K562 (cell line): Measurements from ENCODE around the gene HFE. TPM values are rescaled to one million over a fixed set of nuclear protein-coding genes. Genes with fewer than 3 reads are reported as not detected.

Experiments
- ARID2 ChIP-seq: fragments of 450-650 bp; IDR thresholded peaks from 2 replicates; pipeline ENCODE4 v1.6.1; 2017; ENCODE audit warnings: antibody characterized with exemption, mild to moderate bottlenecking
- CBFB ChIP-seq: sonication (generic); formaldehyde crosslinking; IDR thresholded peaks from 2 replicates; pipeline ENCODE4 v1.4.0; 2020; ENCODE audit warnings: mild to moderate bottlenecking, missing genetic modification reagents
- CEBPB ChIP-seq: fragments of 450-650 bp; IDR thresholded peaks from 2 replicates; pipeline ENCODE4 v1.6.1; 2016; ENCODE audit warnings: missing genetic modification characterization, missing compliant biosample characterization
- CGGBP1 ChIP-seq: fragments of 250-450 bp; sonication (Bioruptor Pico); IDR thresholded peaks from 2 replicates; pipeline ENCODE4 v1.9.0; 2021; ENCODE audit warnings: mild to moderate bottlenecking
- CREBBP ChIP-seq: IDR thresholded peaks from one replicate; pipeline ENCODE4 v1.6.1; 2012; ENCODE audit warnings: low read depth, mild to moderate bottlenecking, control low read depth, inconsistent platforms, low read length
- GABPB2 ChIP-seq: fragments of 250-450 bp; sonication (Bioruptor Pico); conservative IDR thresholded peaks from 2 replicates; pipeline ENCODE4 v1.5.1; 2021; ENCODE audit warnings: mild to moderate bottlenecking
- HDAC1 ChIP-seq, 2 experiments: fragments of 450-650 bp; IDR thresholded peaks; 2 replicates each; pipeline ENCODE4 v1.6.1; 2016 to 2017; ENCODE audit warnings: inconsistent platforms in 1 of 2, mild to moderate bottlenecking in 1 of 2, moderate library complexity in 1 of 2
- HNRNPH1 ChIP-seq: fragments of 200-400 bp; formaldehyde crosslinking; optimal IDR thresholded peaks from 2 replicates; pipeline ENCODE3; 2017; ENCODE audit warnings: low read depth, mild to moderate bottlenecking, low read length, moderate library complexity
- KDM1A ChIP-seq, 2 experiments: fragments of 450-650 bp; IDR thresholded peaks; 2 replicates each; pipeline ENCODE4 v1.6.1; 2016; ENCODE audit warnings: mild to moderate bottlenecking in 2 of 2
- KLF16 ChIP-seq: IDR thresholded peaks from 2 replicates; pipeline ENCODE4 v1.6.1; 2016; ENCODE audit warnings: antibody characterized with exemption
- NKRF ChIP-seq: fragments of 450-650 bp; IDR thresholded peaks from 2 replicates; pipeline ENCODE4 v1.6.1; 2016; ENCODE audit warnings: borderline replicate concordance
- SIX5 ChIP-seq, 2 experiments: IDR thresholded peaks; 2 replicates each; pipeline ENCODE4 v1.6.1; 2011; ENCODE audit warnings: low read length in 2 of 2, borderline replicate concordance in 1 of 2, low read depth in 1 of 2, mild to moderate bottlenecking in 1 of 2, moderate library complexity in 1 of 2; ENCODE audit not compliant: insufficient read depth in 1 of 2
- SMARCC2 ChIP-seq: fragments of 450-650 bp; IDR thresholded peaks from 2 replicates; pipeline ENCODE4 v1.6.1; 2017; ENCODE audit warnings: antibody characterized with exemption, moderate library complexity, mild to moderate bottlenecking, low read depth
- STAT5B ChIP-seq: fragments of 250-450 bp; sonication (Bioruptor Pico); IDR thresholded peaks from 2 replicates; pipeline ENCODE4 v1.8.0; 2021; ENCODE audit warnings: mild to moderate bottlenecking, inconsistent platforms
- TAF7 ChIP-seq: fragments of 450-650 bp; IDR thresholded peaks from 2 replicates; pipeline ENCODE4 v1.6.1; 2016; ENCODE audit warnings: missing genetic modification characterization, missing compliant biosample characterization
- U2AF1 ChIP-seq: fragments of 200-400 bp; formaldehyde crosslinking; optimal IDR thresholded peaks from 2 replicates; pipeline ENCODE3; 2017; ENCODE audit warnings: mild to moderate bottlenecking, low read depth, low read length, moderate library complexity
- ZC3H8 ChIP-seq: fragments of 450-650 bp; IDR thresholded peaks from 2 replicates; pipeline ENCODE4 v1.6.1; 2017
- ZEB2 ChIP-seq: fragments of 450-650 bp; IDR thresholded peaks from 2 replicates; pipeline ENCODE4 v1.6.1; 2016
- ZNF224 ChIP-seq: sonication (generic); formaldehyde crosslinking; IDR thresholded peaks from 2 replicates; pipeline ENCODE4 v1.8.0; 2022; ENCODE audit warnings: mild to moderate bottlenecking, missing genetic modification reagents
- ZNF274 ChIP-seq: IDR thresholded peaks from 2 replicates; pipeline ENCODE4 v1.6.1; 2011; ENCODE audit warnings: low read depth, mild to moderate bottlenecking, low read length, moderate library complexity, borderline replicate concordance
- ZNF408 ChIP-seq: fragments of 250-450 bp; sonication (Bioruptor Pico); IDR thresholded peaks from 2 replicates; pipeline ENCODE4 v1.4.0; 2020; ENCODE audit warnings: low read depth, mild to moderate bottlenecking, moderate library complexity
- ZNF511 ChIP-seq: sonication (generic); formaldehyde crosslinking; IDR thresholded peaks from 2 replicates; pipeline ENCODE4 v1.8.0; 2022; ENCODE audit warnings: mild to moderate bottlenecking, missing genetic modification reagents
- ZNF512 ChIP-seq: IDR thresholded peaks from 2 replicates; pipeline ENCODE4 v1.6.1; 2016; ENCODE audit warnings: missing genetic modification characterization, missing compliant biosample characterization
- ZNF655 ChIP-seq: fragments of 250-450 bp; sonication (Bioruptor Pico); IDR thresholded peaks from 2 replicates; pipeline ENCODE4 v1.5.0; 2021
- ZZZ3 ChIP-seq: fragments of 450-650 bp; IDR thresholded peaks from 2 replicates; pipeline ENCODE4 v1.6.1; 2016; ENCODE audit warnings: antibody characterized with exemption, mild to moderate bottlenecking, moderate library complexity
- polyA plus RNA-seq, 8 experiments: library from polyadenylated mRNA; depleted of rRNA in 4 of 8; stranded (reverse) in 5 of 8; unstranded in 3 of 8; fragments of >200 nt; fragmentation: Nextera tagmentation in 2 of 8; fragmentation: Illumina TruSeq in 1 of 8; extraction: Ambion mirVana in 2 of 8; extraction: Trizol in 1 of 8; gene quantifications; 2 replicates each; pipeline versions ENCODE4 v1.2.1 to v1.2.3, GENCODE V29; 2011 to 2014; ENCODE audit warnings: inconsistent platforms in 1 of 8, missing spikeins in 1 of 8
- total RNA-seq, 7 experiments: library from RNA; depleted of rRNA in 6 of 7; stranded (reverse); fragments of >200 nt in 6 of 7; fragmentation: Illumina TruSeq in 2 of 7; extraction: Trizol in 2 of 7; gene quantifications; 2 replicates each; pipeline versions ENCODE4 v1.2.1 to v1.2.3, GENCODE V29; 2011 to 2021; ENCODE audit warnings: low replicate concordance in 1 of 7

Gene HFE
- total and polyA plus RNA-seq, 9 of the 15 experiments (the other 6 are each of a cell fraction or from before 2014, with no cell fraction given): 0.14 to 1.2 (median 0.76) TPM

- TF ChIP-seq ARID2: peak; percentile 42; the same call in 1 of the 2 replicates
- TF ChIP-seq ZNF274: 0 out of 2 replicates have a peak, but pooled peaks have one; percentile 22
- TF ChIP-seq U2AF1: peak; percentile 25
- peak; percentile 69; the same call in 1 of the 2 replicates for TF ChIP-seq ZNF511 (CRISPR knock-in tag)
- TF ChIP-seq ZNF655 (CRISPR knock-in tag): peak; percentile 76; the same call in 1 of the 2 replicates
- TF ChIP-seq HNRNPH1: no peak
- peak; percentile 6 to 33; a peak in 2 of 4 replicates for TF ChIP-seq KDM1A (IDR thresholded peaks at IDR 0.05)
- TF ChIP-seq SIX5 (IDR thresholded peaks at IDR 0.05; ENCODE audit: borderline replicate concordance in 1 of 2, insufficient read depth in 1 of 2, low read depth in 1 of 2, low read length in 2 of 2): peak in 1 of 2 experiments; percentile 4; a peak in 1 of 4 replicates
- peak in 1 of 2 experiments; percentile 86; a peak in 2 of 4 replicates for TF ChIP-seq HDAC1 (IDR thresholded peaks at IDR 0.05)
- TF ChIP-seq ZC3H8: no peak
- TF ChIP-seq GABPB2 (CRISPR knock-in tag): peak; percentile 79; the same call in 1 of the 2 replicates
- TF ChIP-seq ZNF224 (CRISPR knock-in tag): no peak
- peak; percentile 64 for TF ChIP-seq KLF16
- no peak for TF ChIP-seq CREBBP
- peak; percentile 15 for TF ChIP-seq SMARCC2
- peak; percentile 95 for TF ChIP-seq ZEB2
- peak; percentile 77; the same call in 1 of the 2 replicates for TF ChIP-seq NKRF
- no peak for TF ChIP-seq ZNF512 (tag)
- peak; percentile 96 for TF ChIP-seq CGGBP1 (CRISPR knock-in tag)
- no peak for TF ChIP-seq STAT5B (CRISPR knock-in tag)
- TF ChIP-seq CBFB (CRISPR knock-in tag): no peak
- TF ChIP-seq ZNF408 (CRISPR knock-in tag): no peak
- TF ChIP-seq ZZZ3: no peak
- peak; percentile 92 for TF ChIP-seq TAF7
- peak; percentile 80 for TF ChIP-seq CEBPB (tag)
Observed at GRCh38 chr6:26103770-26104456, 16.7 kb downstream of the HFE start (continued).
